NCI-H146 (cell line): ENCODE data around the gene FCRL6.

Experiments used
- DNase-seq: peaks from one replicate; lab custom pipeline; 2025; lab: John Stamatoyannopoulos, UW

FCRL6 gene

GRCh38 chr1:159799446-159799985, 2.6 kb upstream of the FCRL6 start:
- DNase-seq = no peak

DNA sequence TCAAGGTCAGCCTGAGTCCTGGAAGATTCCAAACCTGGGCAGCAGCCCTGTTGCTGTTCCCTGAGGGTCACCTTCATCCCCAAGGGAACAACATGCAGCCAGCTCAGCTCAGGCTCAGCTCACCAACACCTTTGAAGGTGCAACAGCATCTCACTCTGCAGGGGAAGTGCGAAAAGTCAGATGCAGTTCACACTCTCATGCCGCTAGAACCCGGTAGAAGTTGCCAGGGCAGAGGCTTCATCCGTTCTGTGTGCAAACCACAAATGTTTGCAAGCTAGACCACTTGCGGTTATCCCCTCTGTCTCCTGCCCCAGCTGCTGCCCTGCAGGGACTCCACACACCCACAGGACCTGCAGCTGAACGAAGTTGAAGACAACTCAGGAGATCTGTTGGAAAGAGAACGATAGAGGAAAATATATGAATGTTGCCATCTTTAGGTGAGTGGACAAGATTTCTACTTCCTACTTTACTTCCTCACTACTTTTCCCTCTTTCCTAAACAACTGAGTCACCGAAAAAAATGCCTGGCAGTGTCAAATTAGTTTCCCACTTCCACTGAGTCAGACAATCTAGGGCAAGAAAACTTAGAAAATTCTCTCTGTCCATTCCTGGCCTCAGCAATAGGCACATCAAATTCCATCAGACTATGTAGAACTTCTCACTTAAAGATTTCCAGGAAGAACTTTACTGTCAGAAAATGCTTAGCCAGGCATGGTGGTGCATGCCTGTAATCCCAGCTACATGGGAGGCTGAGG, 1.8 kb upstream of the FCRL6 start:
- DNase-seq = no peak

DNA sequence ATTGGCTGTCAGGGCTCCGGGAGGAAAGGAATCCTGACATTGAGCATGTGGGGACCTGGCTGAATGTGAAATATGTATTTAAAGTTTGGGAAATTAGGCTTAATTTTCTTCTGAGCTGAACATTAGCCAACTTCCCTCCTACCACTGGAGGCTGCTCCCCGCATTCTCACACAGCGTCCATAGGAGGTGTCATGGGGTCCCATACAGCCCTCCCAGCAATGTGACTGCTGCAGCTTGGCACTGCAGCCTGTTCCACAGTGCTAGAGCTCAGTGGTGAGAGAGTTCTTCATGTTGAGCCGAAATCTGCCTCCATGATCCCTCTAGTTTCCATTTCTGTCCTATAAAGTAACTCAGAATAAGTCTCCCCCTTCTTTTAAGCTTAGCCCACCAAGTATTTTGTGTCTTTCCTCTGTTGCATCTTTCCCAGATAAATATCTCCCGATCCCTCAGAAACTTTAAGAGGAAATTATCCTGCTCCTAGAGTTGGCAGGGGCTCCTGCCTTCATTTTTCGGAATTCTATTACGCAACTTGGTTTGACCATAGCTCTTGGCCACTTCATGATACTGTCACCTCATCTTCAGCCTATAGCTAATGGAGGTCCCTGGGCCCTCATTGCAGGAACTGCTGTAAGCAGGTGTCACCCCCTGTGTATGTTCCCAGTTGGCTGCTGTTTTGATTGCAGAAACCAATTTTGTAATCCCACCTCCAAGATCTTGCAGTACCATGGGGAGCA, 2.0 kb downstream of the FCRL6 start:
- DNase-seq = no peak

GRCh38 chr1:159804924-159805323, 2.8 kb downstream of the FCRL6 start:
- DNase-seq = no peak

DNA sequence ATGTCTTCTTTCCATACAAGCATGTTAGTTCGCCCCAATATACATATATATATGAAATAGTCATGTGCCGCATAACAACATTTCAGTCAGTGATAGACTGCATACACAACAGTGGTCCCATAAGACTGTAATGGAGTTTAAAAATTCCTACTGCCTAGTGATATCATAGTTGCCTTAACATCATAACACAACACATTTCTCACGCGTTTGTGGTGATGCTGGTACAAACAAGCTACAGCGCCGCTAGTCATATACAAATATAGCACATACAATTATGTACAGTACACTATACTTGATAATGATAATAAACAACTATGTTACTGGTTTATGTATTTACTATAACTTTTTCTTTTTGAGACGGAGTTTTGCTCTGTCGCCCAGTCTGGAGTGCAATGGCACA, 13.8 kb downstream of the FCRL6 start:
- no peak for DNase-seq

- DNase-seq = peak; percentile 97
Observed at GRCh38 chr1:159817276-159818041, 15.3 kb downstream of the FCRL6 start.

DNA sequence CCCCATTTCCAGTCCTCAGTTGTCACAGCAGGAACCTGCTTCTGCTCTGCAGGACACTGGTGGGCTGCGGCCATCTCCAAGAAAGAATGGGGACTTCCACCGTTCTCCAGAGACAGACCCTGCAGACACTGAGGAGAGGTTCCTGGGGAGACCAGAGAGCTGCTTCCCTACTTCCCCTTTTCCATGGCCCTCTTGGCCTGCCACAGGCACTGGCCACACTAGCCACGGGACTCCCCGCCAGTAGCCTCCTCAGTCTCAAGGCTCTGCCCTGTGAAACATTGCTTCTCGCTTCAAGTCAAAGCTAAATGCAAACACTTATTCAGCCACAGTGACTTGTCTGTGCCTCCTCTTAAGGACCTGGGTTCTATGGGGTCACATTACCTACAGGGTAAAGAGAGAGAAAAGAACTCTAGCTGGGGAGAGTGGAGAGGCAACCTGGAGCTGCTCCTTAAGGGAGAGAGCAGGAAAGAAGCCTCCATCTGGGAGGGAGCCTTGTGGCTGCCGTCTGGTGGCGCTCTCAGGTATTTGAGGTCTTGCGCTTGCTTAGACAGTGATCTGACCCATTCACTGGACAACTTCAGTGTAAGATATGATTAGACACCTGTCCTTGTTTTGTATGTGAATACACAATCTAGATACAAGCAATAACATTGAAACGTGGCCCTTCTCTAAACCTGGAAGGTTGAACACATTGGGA, 19.2 kb downstream of the FCRL6 start:
- no peak for DNase-seq

DNA sequence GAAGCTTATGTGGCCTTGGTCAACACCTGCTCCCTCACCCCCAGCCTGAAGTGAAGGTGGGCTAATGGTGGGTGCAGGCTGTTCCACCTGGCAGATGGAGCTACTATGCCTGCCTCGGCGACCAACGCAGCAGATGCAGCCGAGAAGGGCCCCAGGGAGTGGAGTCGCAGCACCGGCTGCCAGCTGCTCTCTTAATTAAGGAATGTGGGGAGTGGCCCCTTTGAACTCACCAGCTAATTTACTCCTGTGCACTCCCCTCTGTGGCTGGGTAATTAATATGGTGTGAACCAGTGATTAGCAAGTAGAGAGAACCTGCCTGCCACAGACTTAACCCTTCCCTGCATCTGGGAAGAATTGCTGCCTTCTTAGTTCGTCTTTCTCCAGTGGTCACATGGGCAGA, 21.2 kb downstream of the FCRL6 start:
- DNase-seq = peak; percentile 91

- DNase-seq = no peak
Observed at GRCh38 chr1:159825564-159825963, 23.4 kb downstream of the FCRL6 start.

GRCh38 chr1:159826441-159827101, 24.4 kb downstream of the FCRL6 start, which contains the start of gene SLAMF8:
TSS of gene SLAMF8 (plus strand) at chr1:159826873. CDS start at chr1:159826899, 26 bp downstream.
- DNase-seq = no peak

GRCh38 chr1:159827102-159827490, 24.9 kb downstream of the FCRL6 start:
- no peak for DNase-seq

- no peak for DNase-seq
Observed at GRCh38 chr1:159827549-159827948, 25.4 kb downstream of the FCRL6 start.

DNA sequence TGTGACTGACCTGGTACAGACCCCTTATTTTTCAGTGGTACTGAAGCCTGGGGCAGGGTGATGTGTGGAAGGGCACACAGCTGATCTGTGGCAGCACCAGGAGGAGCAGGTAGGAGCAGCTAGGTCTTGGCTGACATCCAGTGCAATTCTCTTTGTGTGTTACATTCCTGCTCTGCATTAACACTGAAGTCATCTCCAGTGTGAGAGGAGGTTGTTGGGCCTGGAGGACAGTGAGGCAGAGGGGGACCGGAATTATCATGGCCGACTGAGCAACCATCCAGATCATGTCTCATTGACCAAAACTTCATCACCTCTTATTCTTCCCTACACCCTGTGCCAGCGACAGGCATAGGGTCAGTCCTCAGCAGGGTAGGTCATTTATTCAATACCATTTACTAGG, 26.0 kb downstream of the FCRL6 start:
- DNase-seq = no peak

GRCh38 chr1:159828581-159829272, 26.6 kb downstream of the FCRL6 start:
- DNase-seq = no peak

- peak; percentile 43 for DNase-seq
Observed at GRCh38 chr1:159829273-159829634, 27.1 kb downstream of the FCRL6 start.

GRCh38 chr1:159829822-159830465, 27.8 kb downstream of the FCRL6 start:
- DNase-seq = no peak

- DNase-seq = no peak
Observed at GRCh38 chr1:159830722-159831121, 28.6 kb downstream of the FCRL6 start.

GRCh38 chr1:159831412-159832141, 29.4 kb downstream of the FCRL6 start:
- peak; percentile 82 for DNase-seq

GRCh38 chr1:159832309-159832708, 30.1 kb downstream of the FCRL6 start:
- no peak for DNase-seq
